MCF 10A (cell line): ENCODE measurements around the gene GREB1. TPM values are rescaled to one million over a fixed set of nuclear protein-coding genes. Genes with fewer than 3 reads are reported as not detected.
A peak's percentile ranks its signal among the peaks of the same experiment; 100 is the strongest.

Source experiments
- BruUV-seq: library from RNA; stranded (reverse); fragments of 400-500 nt; replicated peaks from 2 replicates; lab custom pipeline; 2021; lab: Mats Ljungman, UMichigan
- CTCF ChIA-PET: fragments of 300-600 bp; sonication (Branson Sonifier 250); formaldehyde crosslinking; extraction: SDS; loops from one replicate; lab custom pipeline; 2021; ENCODE audit warnings: antibody characterized with exemption, inconsistent platforms; lab: Yijun Ruan, JAX
- POLR2A ChIA-PET: fragments of 300-600, 350-650 bp; sonication (Branson Sonifier 250); formaldehyde crosslinking; extraction: SDS; loops from one replicate; lab custom pipeline; 2020; ENCODE audit warnings: antibody characterized with exemption, inconsistent platforms; lab: Yijun Ruan, JAX
- DNase-seq: peaks from one replicate; pipeline ENCODE4 v3.0.0-alpha.2; 2018; ENCODE audit not compliant: unreplicated experiment
- H3K27ac Mint-ChIP-seq: one replicate; pipeline ENCODE4 v1.8.0; 2022; ENCODE audit warnings: mild to moderate bottlenecking, low read depth, mixed read lengths; ENCODE audit not compliant: unreplicated experiment
- H3K27me3 Mint-ChIP-seq: one replicate; pipeline ENCODE4 v1.8.0; 2022; ENCODE audit warnings: mixed read lengths; ENCODE audit not compliant: insufficient read depth, unreplicated experiment
- H3K36me3 Mint-ChIP-seq: one replicate; pipeline ENCODE4 v1.8.0; 2022; ENCODE audit warnings: mild to moderate bottlenecking, moderate library complexity, mixed read lengths; ENCODE audit not compliant: insufficient read depth, unreplicated experiment
- H3K4me1 Mint-ChIP-seq: one replicate; pipeline ENCODE4 v1.8.0; 2022; ENCODE audit warnings: mixed read lengths; ENCODE audit not compliant: insufficient read depth, unreplicated experiment
- H3K4me3 Mint-ChIP-seq: one replicate; pipeline ENCODE4 v1.8.0; 2022; ENCODE audit warnings: mild to moderate bottlenecking, moderate library complexity, mixed read lengths; ENCODE audit not compliant: unreplicated experiment
- H3K9me3 Mint-ChIP-seq: one replicate; pipeline ENCODE4 v1.8.0; 2022; ENCODE audit warnings: mixed read lengths; ENCODE audit not compliant: unreplicated experiment
- intact Hi-C: fragments of 100-400 bp; cut with micrococcal nuclease; formaldehyde crosslinking; loops from 2 replicates; pipeline ENCODE4 v1.14.1; 2022
- total RNA-seq: library from RNA; stranded (reverse); gene quantifications from 2 replicates; pipeline ENCODE4 v1.2.3, GENCODE V29; 2022
- TF ChIP-seq, protein P1 (sequence below): fragments of 200-600 bp; IDR thresholded peaks from one replicate; pipeline ENCODE4 v1.8.0; 2022; ENCODE audit warnings: antibody characterized with exemption, mild to moderate bottlenecking; ENCODE audit not compliant: unreplicated experiment

Gene GREB1
- total RNA-seq, 1 experiment from 2014 or later: 1.7 TPM

DNA sequence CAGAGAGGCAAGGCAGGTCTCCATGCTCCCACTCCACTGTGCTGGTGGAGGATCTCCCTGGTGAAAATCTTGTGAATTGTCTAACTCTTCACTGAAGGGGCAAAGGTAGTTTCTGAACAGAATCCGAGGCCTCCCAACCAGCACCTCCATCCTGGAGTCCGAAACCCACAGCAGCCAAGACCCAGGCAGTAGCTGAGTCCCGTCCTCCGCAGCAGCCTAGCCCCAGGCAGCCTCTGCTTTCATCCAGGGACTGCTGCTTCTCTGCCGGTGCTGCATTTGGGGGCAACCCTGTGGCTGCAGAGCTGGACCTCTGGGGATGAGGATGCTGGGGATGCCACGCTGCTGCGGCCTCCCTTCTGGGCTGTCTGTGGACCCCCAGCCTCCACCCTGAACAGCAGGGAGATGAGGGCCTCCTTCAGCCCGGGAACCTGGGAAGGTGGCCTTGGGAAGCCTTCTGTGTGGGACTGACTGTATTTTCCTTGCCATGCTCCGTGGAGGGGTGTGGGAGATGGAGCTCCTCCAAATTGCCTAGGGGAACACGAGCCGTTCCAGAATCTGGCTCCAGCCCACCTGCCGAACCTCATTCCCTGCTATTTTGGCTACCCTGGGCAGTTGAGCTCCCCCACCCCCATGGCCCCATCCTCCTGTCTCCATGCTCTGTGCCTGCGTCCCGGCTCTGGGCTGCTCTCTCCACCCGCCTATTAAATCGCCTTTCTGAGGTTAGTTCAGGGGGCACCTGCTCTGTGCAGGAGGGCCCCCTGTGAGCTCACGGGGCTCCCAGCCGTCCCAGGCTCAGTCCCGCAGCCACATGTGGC is 48.2 kb downstream of the GREB1 start:
- intact Hi-C loops: loop anchor here (5.0 kb wide), 1 partner anchor 750 kb away; no protein-coding TSS in a partner anchor
- Mint-ChIP-seq H3K9me3 (no peaks in the 10 kb centered on the region), H3K4me1 (peaks cover 7% of the 10 kb centered on the region), H3K27me3 (peaks cover 9% of the 10 kb centered on the region), H3K27ac (no peak overlapping the region), H3K36me3 (no peaks in the 10 kb centered on the region), H3K4me3 (no peak overlapping the region)
- ChIA-PET CTCF (interaction anchor here (0.5 to 9.6 kb wide), 58 partner anchors 9 to 473 kb away, joined by 3 to 299 read pairs (median 6); partner anchors contain the start of genes E2F6 and GREB1), POLR2A (interaction anchor here (0.6 to 1.8 kb wide), 7 partner anchors 36 to 120 kb away, joined by 3 to 8 read pairs (median 3); partner anchors contain the start of gene GREB1)
- BruUV-seq: no TSS peak
- no peak for DNase-seq
- TF ChIP-seq, protein P1, sequence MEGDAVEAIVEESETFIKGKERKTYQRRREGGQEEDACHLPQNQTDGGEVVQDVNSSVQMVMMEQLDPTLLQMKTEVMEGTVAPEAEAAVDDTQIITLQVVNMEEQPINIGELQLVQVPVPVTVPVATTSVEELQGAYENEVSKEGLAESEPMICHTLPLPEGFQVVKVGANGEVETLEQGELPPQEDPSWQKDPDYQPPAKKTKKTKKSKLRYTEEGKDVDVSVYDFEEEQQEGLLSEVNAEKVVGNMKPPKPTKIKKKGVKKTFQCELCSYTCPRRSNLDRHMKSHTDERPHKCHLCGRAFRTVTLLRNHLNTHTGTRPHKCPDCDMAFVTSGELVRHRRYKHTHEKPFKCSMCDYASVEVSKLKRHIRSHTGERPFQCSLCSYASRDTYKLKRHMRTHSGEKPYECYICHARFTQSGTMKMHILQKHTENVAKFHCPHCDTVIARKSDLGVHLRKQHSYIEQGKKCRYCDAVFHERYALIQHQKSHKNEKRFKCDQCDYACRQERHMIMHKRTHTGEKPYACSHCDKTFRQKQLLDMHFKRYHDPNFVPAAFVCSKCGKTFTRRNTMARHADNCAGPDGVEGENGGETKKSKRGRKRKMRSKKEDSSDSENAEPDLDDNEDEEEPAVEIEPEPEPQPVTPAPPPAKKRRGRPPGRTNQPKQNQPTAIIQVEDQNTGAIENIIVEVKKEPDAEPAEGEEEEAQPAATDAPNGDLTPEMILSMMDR: no peak

DNA sequence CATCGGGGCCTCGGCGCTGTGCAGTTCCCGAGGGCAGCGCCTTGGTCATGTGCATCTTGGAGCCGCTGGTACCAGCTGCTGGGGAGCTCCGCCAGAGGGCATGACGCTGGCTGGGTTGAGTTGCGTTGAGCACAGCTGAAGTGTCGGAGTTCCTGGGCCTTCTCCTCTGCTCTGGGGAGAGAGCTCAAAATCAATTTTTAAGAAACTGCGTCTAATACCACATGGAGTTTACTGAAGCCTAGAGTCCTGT is 48.7 kb downstream of the GREB1 start:
- Mint-ChIP-seq H3K36me3 (no peaks in the 10 kb centered on the region), H3K4me1 (peaks cover 7% of the 10 kb centered on the region), H3K9me3 (no peaks in the 10 kb centered on the region), H3K27ac (no peak overlapping the region), H3K27me3 (peaks cover 9% of the 10 kb centered on the region), H3K4me3 (no peak overlapping the region)
- ChIA-PET POLR2A (interaction anchor here (0.6 to 1.8 kb wide), 6 partner anchors 37 to 116 kb away, joined by 3 to 8 read pairs (median 4); partner anchors contain the start of genes E2F6 and GREB1), CTCF (interaction anchor here (0.5 to 9.6 kb wide), 59 partner anchors 9 to 759 kb away, joined by 3 to 299 read pairs (median 6); partner anchors contain the start of genes E2F6 and GREB1)
- intact Hi-C loops: loop anchor here (5.0 kb wide), 1 partner anchor 750 kb away; no protein-coding TSS in a partner anchor
- DNase-seq: no peak
- TF ChIP-seq, protein P1: no peak
- no TSS peak for BruUV-seq

DNA sequence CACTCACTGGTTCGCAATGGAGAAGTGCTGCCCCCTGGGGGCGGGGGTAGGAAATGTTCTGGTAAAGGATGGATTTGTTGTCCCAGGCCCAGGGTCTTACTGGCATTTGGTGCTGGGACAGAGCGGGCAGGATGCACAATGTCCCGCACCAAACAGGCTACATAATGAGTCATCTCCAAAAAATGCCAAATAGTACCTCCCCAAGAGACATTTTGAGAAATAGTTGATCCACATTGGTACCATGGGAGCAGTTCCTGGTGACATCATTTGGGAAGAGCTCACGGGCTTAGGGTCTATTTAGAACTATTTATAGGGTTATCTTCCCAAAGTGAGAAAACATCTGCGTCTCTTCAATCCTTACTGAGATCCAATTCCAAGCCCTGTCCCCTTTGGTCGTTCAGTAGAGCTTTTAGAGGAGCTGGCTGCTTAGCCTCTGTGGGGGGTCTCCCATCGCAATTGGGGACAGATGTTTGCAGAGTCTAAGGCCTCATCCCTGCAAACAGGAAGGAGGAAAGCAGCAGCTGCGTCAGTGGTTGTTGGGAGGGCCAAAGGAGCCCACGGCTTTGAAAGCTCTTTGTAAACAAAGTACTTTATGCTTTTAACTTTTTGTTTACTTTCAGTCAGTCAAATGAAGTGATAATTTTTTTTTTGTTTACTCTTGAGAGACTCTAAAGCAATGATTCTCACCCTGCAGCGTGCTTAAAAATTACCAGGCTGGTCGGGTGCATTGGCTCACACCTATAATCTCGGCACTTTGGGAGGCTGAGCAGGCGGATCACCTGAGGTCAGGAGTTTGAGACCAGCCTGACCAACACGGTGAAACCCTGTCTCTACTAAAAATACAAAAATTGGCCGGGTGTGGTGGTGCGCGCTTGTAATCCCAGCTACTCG is 49.3 kb downstream of the GREB1 start:
- TF ChIP-seq, protein P1: peak; percentile 82
- Mint-ChIP-seq H3K27me3 (peaks cover 9% of the 10 kb centered on the region), H3K27ac (no peak overlapping the region), H3K4me1 (peaks cover 7% of the 10 kb centered on the region), H3K9me3 (no peaks in the 10 kb centered on the region), H3K36me3 (no peaks in the 10 kb centered on the region), H3K4me3 (no peak overlapping the region)
- no TSS peak for BruUV-seq
- POLR2A ChIA-PET: interaction anchor here (0.6 to 1.8 kb wide), 7 partner anchors 37 to 117 kb away, joined by 3 to 8 read pairs (median 3); partner anchors contain the start of genes E2F6 and GREB1
- DNase-seq: peak; percentile 73
- intact Hi-C loops: loop anchor here (5.0 kb wide), 1 partner anchor 751 kb away; no protein-coding TSS in a partner anchor
- CTCF ChIA-PET: interaction anchor here (0.5 to 9.6 kb wide), 76 partner anchors 9 to 989 kb away, joined by 3 to 299 read pairs (median 5); partner anchors contain the start of genes E2F6 and GREB1
